Embryonic facial prominence (tissue), 1 donor: ENCODE data around the gene ADAM23.

ENCODE experiments used
- DNase-seq: peaks from one replicate; pipeline ENCODE4 v3.0.0-alpha.2; 2016; ENCODE audit errors: extremely low spot score

The ADAM23 gene

GRCh38 chr2:206511283-206511682 is 68.0 kb downstream of the ADAM23 start:
- DNase-seq: no peak

GRCh38 chr2:206512999-206513398 is 69.7 kb downstream of the ADAM23 start:
- DNase-seq: no peak

GRCh38 chr2:206515580-206515979 is 72.2 kb downstream of the ADAM23 start:
- no peak for DNase-seq

GRCh38 chr2:206518997-206519396 is 75.7 kb downstream of the ADAM23 start:
- no peak for DNase-seq

GRCh38 chr2:206520450-206520849 is 77.1 kb downstream of the ADAM23 start:
- no peak for DNase-seq

- no peak for DNase-seq
Measured at GRCh38 chr2:206521115-206521514, 77.8 kb downstream of the ADAM23 start.

GRCh38 chr2:206521612-206522011 is 78.3 kb downstream of the ADAM23 start:
- DNase-seq: no peak

GRCh38 chr2:206526416-206526815 is 83.1 kb downstream of the ADAM23 start:
- no peak for DNase-seq

GRCh38 chr2:206527153-206527552 is 83.8 kb downstream of the ADAM23 start:
- no peak for DNase-seq

GRCh38 chr2:206530727-206531126 is 87.4 kb downstream of the ADAM23 start:
- DNase-seq: no peak

GRCh38 chr2:206531996-206532543 is 88.7 kb downstream of the ADAM23 start:
- no peak for DNase-seq

GRCh38 chr2:206533977-206534376 is 90.6 kb downstream of the ADAM23 start:
- no peak for DNase-seq

GRCh38 chr2:206535260-206535986 is 92.1 kb downstream of the ADAM23 start:
- no peak for DNase-seq

- no peak for DNase-seq
Measured at GRCh38 chr2:206540757-206541156, 97.4 kb downstream of the ADAM23 start.

GRCh38 chr2:206543073-206543472 is 99.7 kb downstream of the ADAM23 start:
- no peak for DNase-seq

- DNase-seq: no peak
Measured at GRCh38 chr2:206548383-206548782, 105.1 kb downstream of the ADAM23 start.

- DNase-seq: no peak
Measured at GRCh38 chr2:206555721-206556120, 112.4 kb downstream of the ADAM23 start.

- no peak for DNase-seq
Measured at GRCh38 chr2:206556357-206556949, 113.1 kb downstream of the ADAM23 start.

- no peak for DNase-seq
Measured at GRCh38 chr2:206557321-206557720, 114.0 kb downstream of the ADAM23 start.

GRCh38 chr2:206558492-206558891 is 115.2 kb downstream of the ADAM23 start:
- DNase-seq: no peak

- no peak for DNase-seq
Measured at GRCh38 chr2:206561962-206562361, 118.6 kb downstream of the ADAM23 start.

- DNase-seq: no peak
Measured at GRCh38 chr2:206562375-206562774, 119.0 kb downstream of the ADAM23 start.

- DNase-seq: no peak
Measured at GRCh38 chr2:206563374-206563773, 120.0 kb downstream of the ADAM23 start.
